Right kidney (tissue), 1 donor: ENCODE data around the gene CLTRN.
"Not testable (repeated sequence)": the region's sequence is repeated elsewhere in the genome, so short reads cannot be mapped to it uniquely, and the experiment has no call there.

Experiments used
- DNase-seq: peaks from one replicate; pipeline ENCODE4 v3.0.0-alpha.2; 2016

Gene CLTRN

DNA sequence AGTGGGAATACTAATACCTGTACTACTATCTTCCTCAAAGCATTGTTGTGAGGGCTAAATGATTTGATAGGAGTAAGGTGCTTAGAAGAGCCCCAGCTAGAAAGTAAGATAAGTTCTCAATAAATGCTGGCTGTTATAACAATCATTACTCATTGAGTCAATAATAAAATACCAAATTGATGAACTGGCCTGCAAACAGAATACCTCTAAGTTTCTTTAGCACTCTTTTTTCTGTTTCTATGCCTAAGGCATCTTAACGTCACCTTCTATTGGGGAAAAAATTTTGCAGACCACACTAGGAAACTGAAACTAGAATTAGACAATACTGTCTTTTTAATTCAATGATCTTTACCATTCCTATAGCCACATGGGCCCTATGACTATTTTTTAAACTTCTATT lies 1.2 kb downstream of the CLTRN start:
- no peak for DNase-seq

GRCh38 chrX:15654804-15655203 lies 9.8 kb downstream of the CLTRN start:
- not testable (repeated sequence) for DNase-seq

GRCh38 chrX:15653961-15654360 lies 10.6 kb downstream of the CLTRN start:
- DNase-seq: no peak

GRCh38 chrX:15647510-15647909 lies 17.1 kb downstream of the CLTRN start:
- DNase-seq: not testable (repeated sequence)

GRCh38 chrX:15646543-15646942 lies 18.1 kb downstream of the CLTRN start:
- DNase-seq: no peak

DNA sequence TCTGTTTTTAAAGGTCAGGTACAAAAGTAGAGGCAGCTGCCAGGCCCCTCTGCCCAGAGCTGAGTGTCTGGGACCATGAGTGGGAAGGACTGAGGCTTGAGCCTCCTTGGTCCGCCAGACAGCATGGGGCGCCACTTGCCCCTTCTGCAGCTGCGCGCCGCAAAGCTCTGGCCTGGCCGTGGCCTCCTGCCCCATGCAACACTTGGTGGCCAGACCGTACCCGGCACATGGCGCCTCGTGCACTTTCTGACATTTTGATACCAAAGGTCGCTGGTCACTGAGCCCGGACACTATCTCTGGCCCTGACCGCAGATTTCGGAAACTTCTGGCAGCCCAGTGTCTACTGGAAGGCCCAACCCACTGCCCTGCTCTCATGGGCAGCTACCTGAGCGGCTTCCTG lies 18.6 kb downstream of the CLTRN start:
- DNase-seq: no peak

GRCh38 chrX:15645266-15645665 lies 19.3 kb downstream of the CLTRN start:
- DNase-seq: no peak

DNA sequence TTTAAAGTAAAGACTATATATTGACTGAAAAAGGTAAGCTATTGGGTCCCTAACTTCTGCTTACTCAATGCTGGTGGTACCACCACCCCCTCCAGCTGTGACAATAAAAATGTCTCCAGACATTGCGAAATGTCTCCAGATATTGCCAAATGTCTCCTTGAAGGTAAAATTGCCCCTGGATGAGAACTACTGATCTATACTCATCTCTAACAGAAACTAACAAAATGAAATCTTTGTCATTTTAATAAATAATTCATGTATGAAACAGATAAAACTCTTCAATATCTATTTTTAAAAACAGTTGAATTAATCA lies 20.1 kb downstream of the CLTRN start:
- DNase-seq: no peak

DNA sequence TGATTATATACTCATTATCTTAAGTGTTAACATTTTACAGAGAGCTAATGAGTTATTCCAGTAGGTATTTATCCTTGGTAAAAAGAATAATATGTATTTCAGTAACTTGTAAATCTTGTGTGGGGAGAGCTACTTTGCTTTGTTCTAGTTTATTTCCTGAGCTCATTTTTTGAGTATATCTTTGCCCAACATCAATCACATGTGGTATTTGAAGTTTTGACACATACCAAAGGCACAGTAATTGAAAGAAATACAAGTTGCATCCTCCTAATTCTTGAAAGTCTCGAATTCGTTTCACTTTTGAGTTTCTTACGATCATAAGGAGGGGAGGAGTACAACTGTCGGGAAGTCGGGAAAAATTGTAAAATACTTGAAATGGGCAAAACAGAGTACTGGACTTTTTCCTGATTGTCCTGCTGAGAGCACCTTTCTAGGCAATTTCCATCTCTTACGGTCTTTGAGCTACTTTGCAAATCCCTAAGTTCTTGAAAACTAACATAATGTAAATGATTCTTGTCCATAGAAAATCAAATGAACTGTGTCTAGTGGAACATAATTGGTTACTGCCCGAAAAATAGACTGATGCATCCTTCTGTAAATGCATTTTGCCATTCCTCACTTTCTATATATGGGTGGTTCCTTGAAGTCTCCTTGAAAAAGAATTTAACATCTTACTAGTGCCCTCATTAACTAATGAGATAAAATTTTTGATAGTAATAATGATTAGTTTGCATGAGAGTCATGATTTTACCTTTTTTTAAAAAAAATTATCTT lies 20.6 kb downstream of the CLTRN start:
- DNase-seq: no peak

GRCh38 chrX:15631637-15632036 lies 33.0 kb downstream of the CLTRN start:
- DNase-seq: no peak

DNA sequence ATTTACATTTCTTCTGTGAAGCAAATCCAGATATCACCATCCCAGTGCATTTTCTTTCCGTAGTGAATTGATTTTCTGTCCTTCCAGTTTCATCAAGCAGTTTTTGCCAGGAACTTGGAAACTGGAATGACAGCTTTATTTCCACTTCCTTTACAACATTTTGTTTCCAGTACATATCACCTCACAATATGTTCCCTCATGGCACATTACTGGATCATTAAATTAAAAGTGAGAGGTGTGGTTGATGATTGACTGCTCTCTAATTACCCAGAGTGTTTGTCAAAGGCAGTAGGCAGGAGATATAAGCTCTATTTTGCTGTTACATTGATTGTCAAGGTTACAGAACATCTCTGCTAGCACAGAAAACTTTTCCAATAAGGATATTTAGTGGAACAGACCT lies 41.6 kb downstream of the CLTRN start:
- DNase-seq: no peak

GRCh38 chrX:15619053-15619755 lies 45.4 kb downstream of the CLTRN start:
- DNase-seq: no peak

GRCh38 chrX:15617111-15617510 lies 47.5 kb downstream of the CLTRN start:
- no peak for DNase-seq

GRCh38 chrX:15616531-15616930 lies 48.1 kb downstream of the CLTRN start:
- no peak for DNase-seq

DNA sequence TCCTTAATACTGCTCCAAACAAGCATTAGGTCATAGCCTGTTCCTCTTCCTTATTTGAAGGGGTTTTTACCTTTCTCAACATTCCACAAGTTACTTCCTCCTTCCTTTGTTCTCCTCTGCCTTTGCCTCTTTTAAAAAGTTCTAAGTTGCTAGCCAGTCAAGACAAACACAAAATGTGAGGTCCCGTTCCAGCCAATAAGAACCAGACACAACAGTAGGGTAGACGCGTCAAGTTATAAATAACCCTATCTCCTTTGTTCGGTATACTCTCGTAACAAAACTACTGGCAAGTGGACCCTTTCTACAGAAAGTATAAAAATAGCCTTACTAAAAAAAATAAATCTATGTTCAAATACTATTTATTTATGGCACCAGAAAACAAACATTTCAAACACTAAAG lies 57.5 kb downstream of the CLTRN start:
- no peak for DNase-seq

- no peak for DNase-seq
Observed at GRCh38 chrX:15606136-15606535, 58.5 kb downstream of the CLTRN start.

DNA sequence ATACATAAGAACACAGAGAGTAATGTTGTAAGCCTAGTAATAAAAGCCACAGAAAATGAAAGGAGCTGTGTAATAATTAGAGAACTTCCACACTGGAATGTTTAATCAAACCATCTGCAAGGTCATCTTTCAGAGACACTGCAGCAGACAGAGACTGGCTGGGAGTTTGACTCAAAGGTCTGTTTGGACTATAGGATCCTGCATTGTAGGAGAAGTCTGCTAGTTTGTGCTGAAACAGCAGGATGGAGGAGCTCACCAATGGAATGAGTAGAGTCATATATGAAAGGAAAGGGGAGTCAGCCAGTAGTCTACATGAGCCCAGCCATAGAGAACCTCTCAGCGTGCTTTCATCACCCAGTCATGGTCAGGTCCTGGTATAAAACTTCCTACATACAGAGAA lies 59.4 kb downstream of the CLTRN start:
- no peak for DNase-seq

- DNase-seq: no peak
Observed at GRCh38 chrX:15602761-15603160, 61.8 kb downstream of the CLTRN start.

DNA sequence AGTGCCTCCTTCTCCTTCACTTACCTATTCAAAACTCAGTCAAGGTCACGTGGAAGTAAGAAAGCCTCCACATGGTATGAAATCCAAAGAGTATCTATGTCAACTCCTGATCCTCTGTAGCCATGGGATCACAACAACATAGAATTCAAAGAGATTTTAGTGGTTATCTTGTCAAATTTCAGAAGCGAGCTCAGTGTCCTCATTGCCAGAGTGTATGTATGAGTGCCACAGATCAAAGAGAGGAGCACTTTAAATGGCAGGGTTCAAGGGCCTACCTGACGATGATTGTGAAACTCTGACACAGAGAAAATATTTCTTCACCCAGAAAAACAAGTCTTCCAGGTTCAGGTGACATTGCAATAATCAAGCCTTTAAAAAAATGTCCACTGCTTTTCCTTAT lies 62.7 kb downstream of the CLTRN start:
- no peak for DNase-seq

DNA sequence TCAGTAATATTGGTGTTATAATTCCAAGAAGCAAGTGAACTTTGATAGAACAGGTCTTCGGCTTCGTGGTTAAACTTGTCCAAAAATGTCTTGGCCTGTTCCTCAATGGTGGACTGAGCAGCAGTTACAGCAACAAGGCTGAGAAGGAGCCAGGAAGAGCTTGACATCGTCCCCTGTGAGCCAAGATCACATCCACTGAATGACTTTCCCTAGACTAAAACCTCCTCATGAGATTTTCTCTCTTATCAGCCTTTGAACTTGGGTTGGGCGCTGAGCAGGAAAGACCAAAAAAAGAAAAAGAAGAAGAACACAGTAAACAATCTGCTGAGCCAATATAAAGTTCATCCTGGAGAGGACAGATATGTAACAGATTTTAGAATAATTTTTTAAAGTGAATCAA lies 63.9 kb downstream of the CLTRN start, which contains the start of gene ACE2:
TSS of gene ACE2 (minus strand) at position 216 of the 400 bp plus-strand sequence. CDS start at position 167, 49 bp downstream.
- DNase-seq: no peak

DNA sequence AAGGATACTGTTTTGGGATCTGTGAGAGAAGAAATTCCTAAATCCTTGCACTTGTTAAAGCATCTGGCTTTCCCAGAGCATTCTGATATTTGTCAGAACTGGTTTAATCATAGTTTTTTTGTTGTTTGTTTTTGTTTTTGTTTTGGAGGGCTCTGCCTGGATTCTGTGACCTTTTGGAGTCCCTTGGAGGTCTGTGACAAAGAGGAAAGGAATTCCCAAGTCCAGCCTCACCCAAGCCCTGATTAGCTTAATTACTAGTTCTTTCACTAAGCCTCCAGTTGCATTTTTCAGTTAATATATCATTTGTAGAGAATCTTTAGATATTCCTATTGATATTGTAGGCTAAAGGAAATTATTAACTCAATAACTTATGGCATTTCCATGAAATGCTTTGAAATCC lies 64.6 kb downstream of the CLTRN start:
- DNase-seq: no peak

DNA sequence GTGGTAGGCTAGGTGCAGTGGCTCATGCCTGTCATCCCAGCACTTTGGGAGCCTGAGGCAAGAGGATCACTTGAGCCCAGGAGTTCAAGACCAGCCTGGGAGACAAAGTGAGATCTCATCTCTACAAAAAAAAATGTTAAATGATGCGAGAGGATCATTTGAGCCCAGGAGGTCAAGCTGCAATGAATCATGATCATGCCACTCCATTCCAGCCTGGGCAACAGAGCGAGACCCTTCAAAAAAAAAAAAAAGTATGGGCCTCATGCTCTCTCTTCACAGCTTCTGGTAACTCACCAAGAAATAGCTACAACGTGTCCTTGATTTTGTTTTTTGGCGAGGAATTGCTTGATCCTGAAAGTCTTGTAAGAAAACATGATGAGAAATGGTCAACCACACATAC lies 65.1 kb downstream of the CLTRN start:
- no peak for DNase-seq

GRCh38 chrX:15598026-15598425 lies 66.6 kb downstream of the CLTRN start:
- no peak for DNase-seq

DNA sequence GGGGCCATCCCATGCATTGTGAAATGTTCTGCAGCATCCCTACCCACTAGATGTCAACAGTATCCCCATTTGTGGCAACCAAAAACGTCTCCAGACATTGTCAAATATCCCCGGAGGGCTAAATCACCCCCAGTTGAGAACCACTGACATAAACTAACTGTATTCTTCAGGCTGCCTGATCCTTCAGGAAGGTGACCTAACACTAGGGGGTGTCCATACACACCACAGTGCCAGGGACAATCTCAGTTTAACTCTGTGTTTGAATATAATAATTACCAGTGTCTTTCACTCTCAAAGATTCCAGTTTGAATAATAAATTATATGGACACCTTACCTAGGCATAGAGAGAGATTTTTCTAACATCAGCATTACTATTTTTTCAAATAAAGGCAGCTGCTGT lies 70.2 kb downstream of the CLTRN start:
- no peak for DNase-seq
